Measurements from ENCODE around the gene DAZAP1.

DAZAP1 gene

GRCh38 chr19:1394252-1395193, 12.9 kb upstream of the DAZAP1 start:
- DNase-seq, result peak; percentile 34

GRCh38 chr19:1395194-1396018, 12.0 kb upstream of the DAZAP1 start:
- DNase-seq, result no peak

- no peak for DNase-seq
Measured at GRCh38 chr19:1396019-1396767, 11.2 kb upstream of the DAZAP1 start.

GRCh38 chr19:1396768-1397679, 10.4 kb upstream of the DAZAP1 start:
- DNase-seq, result no peak

- DNase-seq, result no peak
Measured at GRCh38 chr19:1397838-1398237, 9.5 kb upstream of the DAZAP1 start.

GRCh38 chr19:1399079-1399478, 8.3 kb upstream of the DAZAP1 start:
- no peak for DNase-seq

GRCh38 chr19:1399745-1400144, 7.6 kb upstream of the DAZAP1 start:
- no peak for DNase-seq

- no peak for DNase-seq
Measured at GRCh38 chr19:1400281-1401137, 6.9 kb upstream of the DAZAP1 start.

- peak; percentile 48 for DNase-seq
Measured at GRCh38 chr19:1401138-1401888, 6.1 kb upstream of the DAZAP1 start, which contains the start of gene GAMT. Gene GAMT (minus strand): TSS chr19:1401542. CDS start chr19:1401476, 66 bp downstream.

GRCh38 chr19:1401889-1402217, 5.5 kb upstream of the DAZAP1 start:
- DNase-seq, result no peak

- DNase-seq, result no peak
Measured at GRCh38 chr19:1402411-1403070, 4.8 kb upstream of the DAZAP1 start.

GRCh38 chr19:1406774-1407527, 435 bp upstream of the DAZAP1 start:
- DNase-seq, result peak; percentile 98

- DNase-seq, result peak; percentile 33
Measured at GRCh38 chr19:1408300-1409203, 1.2 kb downstream of the DAZAP1 start.

GRCh38 chr19:1409204-1410005, 2.0 kb downstream of the DAZAP1 start:
- DNase-seq, result no peak

GRCh38 chr19:1410136-1410786, 2.9 kb downstream of the DAZAP1 start:
- no peak for DNase-seq

- DNase-seq, result no peak
Measured at GRCh38 chr19:1410789-1411188, 3.4 kb downstream of the DAZAP1 start.
